GM18909 (cell line): ENCODE measurements around the gene HELQ.
"Not testable (repeated sequence)": the region's sequence is repeated elsewhere in the genome, so short reads cannot be mapped to it uniquely, and the experiment has no call there.

Experiments
- ATAC-seq: cut with Tn5 transposase; IDR thresholded peaks from one replicate; pipeline ENCODE4 v1.9.1; 2021; ENCODE audit warnings: mild to moderate bottlenecking; ENCODE audit not compliant: unreplicated experiment, poor library complexity

The HELQ gene

GRCh38 chr4:83438719-83439118 is 16.9 kb downstream of the HELQ start:
- ATAC-seq: no peak

DNA sequence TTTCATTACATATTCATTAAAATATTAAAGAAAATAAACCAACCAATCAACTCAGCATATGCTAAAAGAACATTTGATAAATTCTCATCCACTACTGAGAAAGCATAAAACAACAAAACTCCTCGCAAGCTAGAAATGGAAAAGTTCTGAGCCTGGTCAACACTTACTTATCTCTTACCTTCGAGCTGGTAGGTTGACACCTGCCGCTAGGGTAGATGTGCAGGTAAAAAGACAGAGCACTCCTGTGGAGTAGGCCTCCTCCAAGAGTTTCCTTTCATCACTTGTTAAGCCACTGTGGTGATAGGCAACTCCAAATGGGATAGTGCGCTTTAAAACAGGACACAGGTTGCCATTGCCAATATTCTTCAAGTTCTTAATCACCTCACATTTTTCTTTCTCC is 18.9 kb downstream of the HELQ start:
- ATAC-seq: no peak

GRCh38 chr4:83431200-83431599 is 24.4 kb downstream of the HELQ start:
- ATAC-seq: no peak

DNA sequence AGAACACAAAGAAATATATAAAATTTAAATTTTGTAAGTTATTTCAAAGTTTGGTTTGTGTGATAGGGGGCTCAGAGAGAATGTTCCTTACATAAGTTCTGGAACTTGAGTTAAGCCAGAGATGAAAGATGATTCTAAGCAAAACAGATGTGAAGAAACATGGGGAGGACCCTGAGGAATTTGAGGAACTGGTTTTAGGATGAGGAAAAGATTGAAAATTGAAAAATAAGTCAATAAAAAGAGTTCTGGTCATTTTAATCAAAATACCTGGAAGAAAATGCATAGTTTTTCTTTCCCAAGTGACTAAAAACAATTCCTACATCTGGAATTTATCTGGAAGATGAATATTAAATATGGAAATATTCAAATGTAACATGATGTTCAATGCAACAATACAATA is 37.4 kb downstream of the HELQ start:
- no peak for ATAC-seq

DNA sequence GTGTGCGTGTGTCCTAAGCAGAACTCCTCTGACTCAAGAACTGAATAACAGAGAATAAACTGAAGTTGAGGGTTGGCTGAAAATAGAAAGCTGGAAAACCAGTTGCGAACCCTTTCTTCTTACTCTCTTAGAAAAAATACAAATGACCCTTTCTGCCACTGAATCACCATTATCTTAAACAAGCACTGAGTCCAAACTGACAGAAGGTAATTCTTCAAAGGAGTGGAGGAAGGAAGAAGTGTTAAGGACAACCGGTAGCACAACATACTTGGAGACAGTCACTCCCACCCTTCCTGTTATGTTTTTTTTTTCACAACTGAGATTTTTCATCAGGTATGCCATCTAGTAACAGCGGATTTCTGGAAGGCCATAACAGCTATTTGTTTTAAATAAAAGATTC is 38.1 kb downstream of the HELQ start:
- ATAC-seq: no peak

DNA sequence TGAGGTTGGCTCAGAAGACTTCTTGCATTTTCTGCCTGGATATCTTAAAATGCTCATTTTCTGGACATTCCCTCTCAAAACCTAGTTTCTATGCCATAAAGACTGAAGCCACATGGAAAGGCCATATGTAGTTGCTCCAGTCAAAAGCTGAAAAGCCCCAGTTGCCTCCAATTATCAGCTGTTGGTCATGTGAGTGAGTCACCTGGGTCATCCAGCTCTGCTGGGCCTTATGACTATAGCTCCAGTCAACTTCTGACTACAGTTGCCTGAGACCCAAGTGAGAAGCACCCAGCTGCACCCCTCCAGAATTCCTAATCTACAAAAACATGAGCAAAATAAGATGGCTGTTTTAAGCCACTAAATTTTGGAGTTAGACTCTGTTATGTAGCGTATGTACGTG is 41.9 kb downstream of the HELQ start:
- no peak for ATAC-seq

GRCh38 chr4:83408908-83409307 is 46.7 kb downstream of the HELQ start:
- ATAC-seq: no peak

DNA sequence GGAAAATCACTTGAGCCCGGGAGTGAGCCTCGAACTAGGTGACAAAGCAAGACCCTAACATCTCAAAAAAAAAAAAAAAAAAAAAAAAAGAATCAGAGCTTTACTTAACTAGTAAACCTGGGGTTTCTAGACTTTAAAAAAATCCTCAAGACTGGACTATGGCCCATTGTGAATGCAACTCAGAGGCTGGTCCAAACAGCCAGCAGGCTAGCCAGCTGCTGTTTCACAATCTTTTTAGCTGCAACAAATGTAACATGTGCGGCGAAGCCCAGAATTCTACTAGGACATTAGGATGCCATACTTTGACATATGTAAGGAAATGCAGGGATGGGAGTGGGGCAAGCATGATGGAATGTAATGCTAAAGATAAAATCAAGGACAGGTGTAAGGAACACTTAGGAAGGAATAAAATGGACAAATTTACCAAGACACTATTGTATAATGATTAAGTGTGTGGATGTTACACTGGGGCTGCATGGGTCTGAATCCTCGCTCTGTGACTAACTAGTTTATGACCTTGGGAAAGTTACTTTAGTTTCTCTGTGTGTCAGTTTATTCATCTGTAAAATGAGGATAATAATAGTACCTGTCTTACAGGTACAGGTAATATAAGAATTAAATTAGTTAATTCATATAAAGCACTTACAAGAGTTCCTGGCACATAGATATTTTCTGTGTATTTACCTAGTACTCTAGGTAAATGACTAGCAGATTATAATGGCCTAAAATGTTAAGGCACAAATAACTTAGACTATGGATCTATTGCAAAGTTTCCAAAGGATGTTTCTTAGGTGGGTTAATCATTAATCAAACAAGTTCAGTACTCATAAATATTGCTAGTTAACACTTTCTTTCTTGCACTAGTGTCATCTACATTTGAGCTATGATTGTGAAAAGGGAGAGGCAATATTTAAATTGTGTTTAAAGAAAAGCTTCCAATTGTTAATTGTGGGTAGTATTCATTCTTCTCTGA is 49.5 kb downstream of the HELQ start:
- ATAC-seq: no peak

- ATAC-seq: not testable (repeated sequence)
These were observed 57.5 kb downstream of the HELQ start for GRCh38 chr4:83398158-83398557.

GRCh38 chr4:83393908-83394307 is 61.7 kb downstream of the HELQ start:
- no peak for ATAC-seq

DNA sequence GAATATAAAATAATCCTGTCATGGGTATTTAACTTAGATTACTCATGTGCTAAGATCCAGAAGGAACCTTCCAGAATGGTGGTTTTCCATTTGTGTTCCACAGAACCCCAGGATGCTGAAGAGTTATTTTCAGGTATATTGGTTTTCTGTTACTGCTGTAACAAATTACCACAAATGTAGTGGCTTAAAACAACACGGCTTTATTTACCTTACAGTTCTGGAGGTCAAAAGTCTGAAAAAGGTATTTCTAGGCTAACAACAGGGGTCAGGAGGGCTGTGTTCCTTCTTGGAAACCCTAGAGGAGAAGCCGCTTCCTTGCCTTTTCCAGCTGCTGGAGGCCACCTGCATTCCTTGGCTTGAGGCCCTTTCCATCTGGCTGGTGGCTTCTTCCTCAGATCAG is 63.1 kb downstream of the HELQ start:
- no peak for ATAC-seq

DNA sequence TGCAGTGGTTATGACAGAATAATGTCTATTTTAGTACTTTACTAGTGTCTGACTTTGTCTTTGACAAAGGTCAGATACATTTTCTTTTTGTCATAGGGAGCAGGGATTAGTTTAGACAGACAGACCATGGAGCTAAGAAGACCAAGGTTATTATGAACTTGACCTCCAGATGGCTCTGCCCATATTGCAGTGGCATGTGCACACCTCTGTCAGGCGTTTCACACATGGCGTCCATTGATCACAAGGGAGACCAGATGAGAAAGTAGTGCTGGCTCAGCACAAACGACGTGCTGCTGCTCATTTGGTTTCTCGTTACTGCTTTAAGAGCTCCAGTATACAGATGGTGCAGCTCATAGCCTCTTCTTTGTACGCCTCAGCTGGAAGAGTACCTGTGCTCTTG is 64.7 kb downstream of the HELQ start:
- no peak for ATAC-seq

DNA sequence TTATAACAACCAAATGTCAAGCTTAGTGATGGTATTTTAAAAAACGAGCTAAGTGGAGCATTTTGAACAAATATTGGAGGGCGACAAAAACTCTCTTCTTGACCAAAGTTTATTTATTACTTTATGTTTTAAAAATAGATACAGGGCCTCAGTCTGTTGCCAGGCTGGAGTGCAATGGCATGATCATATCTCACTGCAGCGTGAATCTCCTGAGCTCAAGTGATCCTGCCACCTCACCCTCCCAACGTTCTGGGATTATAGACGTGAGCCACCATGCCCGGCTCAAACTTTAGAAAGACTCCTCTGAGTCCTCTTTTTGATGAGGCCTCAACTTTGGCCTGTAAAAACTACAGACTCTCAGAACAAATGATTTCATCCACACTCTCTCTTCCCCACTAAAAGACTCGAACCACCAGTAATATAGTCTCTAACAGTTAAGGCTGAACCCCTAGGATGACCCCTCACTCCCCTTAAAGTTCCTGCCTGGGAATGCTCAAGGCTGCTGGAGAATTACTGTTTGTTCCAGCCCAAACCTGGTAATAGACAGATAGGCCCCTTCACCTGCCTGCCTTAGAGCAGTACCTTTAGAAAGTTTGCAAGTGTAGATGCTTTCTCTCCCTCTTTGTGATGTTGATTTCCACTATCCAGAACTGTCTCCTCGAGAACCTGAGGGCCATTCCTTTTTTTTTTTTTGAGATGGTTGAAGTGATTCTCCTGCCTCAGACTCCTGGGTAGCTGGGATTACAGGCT is 65.7 kb downstream of the HELQ start:
- no peak for ATAC-seq

DNA sequence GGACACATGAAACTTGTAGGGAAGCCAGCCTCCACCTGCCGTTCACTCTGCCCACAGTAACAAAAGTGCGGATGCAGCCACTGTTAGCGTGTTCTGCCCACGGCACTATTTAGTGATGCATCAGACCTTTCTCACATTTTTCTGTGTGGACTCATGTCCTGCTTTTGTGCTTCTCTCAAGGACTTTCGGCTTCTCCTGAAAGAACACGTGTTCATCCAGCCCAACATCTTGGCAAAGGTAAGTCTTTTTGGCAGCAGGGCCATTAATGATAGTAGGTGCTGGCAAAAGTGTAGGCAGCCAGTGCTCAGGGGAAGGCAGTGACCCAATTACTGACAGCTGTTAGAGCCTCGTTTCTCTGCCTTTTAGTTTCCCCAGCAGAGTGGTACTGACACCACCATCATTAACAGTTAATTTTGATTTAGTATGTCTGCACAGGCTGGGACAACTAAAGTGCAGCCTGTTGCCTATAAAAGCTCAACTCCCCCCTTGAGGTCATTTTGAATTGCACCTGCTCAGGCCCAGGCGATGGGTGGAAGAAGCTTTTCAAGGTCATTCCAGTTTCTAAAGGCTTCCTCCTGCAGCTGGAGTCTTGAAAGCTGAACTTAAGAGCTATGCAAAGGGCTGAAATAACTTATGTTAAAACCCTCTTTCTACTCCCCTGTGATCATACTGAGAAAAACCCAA is 66.4 kb downstream of the HELQ start:
- ATAC-seq: no peak

GRCh38 chr4:83388313-83388676 is 67.3 kb downstream of the HELQ start:
- ATAC-seq: no peak

DNA sequence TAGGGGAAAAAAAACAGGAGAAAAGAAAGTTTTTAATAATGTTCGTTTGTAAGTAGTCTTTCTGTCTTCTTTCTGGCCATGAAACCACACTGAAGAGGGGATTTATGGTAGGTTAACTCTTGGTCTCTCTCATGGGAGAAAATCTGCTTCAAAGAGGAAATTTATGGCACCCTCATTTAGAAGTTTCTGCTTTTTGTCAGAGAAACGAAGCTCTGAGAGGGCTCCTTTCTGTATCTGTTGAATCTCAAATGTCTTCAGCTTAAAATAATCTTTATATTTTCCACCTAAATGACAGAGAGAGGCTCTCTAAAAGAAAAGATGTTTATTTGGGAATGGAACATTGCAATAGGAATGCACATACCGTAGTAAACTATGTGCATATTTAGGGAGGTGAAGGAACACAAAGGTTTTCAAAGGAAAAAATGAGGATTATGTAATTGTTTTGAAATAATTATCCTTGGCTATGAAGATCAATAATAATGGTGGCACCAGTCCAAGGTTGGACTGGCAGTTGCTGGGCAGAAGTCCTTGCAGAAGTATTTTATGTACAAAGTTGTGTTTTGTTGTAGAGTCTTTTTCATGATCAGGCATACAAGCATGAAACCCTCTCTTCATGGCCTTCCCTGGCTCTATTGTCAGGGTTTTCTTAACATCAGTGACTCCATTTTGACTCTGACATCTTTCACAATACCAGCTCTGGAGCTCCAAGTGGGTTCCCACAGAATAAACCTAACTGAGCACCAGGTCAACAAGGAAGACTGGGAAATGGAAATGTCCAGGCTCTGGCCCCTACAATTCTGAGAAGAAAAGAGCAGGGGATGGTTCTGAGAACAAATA is 67.9 kb downstream of the HELQ start:
- no peak for ATAC-seq

DNA sequence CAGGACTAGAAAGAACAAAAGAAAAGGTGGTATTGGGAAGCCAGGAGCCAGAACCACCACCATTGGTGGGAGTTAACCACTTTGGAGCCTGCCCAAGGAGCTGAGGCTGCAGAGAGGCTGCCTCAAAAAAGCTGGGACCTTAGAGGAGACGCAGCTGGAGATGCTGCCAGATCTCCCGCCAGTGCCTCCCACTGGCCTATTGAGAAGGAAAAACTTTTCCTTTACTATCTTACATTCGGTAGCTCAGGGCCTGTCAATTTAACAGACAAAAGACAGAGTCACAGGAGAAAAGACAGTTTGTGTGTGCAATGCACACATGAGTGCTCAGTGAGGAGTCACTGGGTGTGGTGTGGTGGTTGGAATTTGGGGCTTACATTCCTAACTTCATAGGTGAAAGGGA is 68.6 kb downstream of the HELQ start:
- ATAC-seq: no peak

DNA sequence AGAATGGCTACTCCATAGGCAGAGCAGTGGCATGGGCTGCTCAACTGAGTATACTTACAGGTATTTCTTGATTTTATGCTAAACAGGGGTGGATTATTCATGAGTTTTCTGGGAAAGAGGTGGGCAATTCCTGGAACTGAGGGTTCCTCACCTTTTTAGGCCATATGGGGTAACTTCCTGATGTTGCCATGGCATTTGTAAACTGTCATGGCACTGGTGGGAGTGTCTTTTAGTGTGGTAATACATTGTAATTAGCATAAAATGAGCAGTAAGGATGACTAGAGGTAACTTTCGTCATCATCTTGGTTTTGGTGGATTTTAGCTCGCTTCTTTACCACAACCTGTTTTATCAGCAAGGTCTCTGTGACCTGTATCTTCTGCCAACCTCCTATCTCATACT is 72.8 kb downstream of the HELQ start:
- ATAC-seq: no peak

DNA sequence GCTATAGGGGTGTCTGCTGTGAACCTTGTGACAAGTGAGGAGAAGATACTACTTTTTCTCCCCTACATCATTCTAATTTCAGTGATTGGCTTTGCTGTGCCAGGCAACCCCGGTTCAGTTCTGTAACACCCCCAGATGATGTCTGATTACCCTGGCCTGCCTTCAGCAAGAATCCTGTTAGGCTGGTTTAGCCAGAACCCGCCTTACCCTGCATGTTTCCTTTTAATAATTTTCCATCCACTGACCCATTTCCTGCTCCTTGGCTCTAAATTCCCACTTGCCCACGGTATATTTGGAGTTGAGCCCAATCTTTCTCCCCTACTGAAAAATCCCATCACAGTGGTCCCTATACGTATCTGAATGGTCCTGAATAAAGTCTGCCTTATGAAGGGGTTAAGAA is 74.5 kb downstream of the HELQ start:
- no peak for ATAC-seq

- ATAC-seq: no peak
These were observed 77.2 kb downstream of the HELQ start for GRCh38 chr4:83378419-83378818.
